Activated CD8-positive, alpha-beta memory T cell treated with anti-CD3 and anti-CD28 coated beads for 24 hours (primary cell): ENCODE data around the gene PCDHAC2.

ENCODE experiments used
- DNase-seq: peaks from one replicate; pipeline ENCODE4 v3.0.0-alpha.2; 2020

The PCDHAC2 gene

DNA sequence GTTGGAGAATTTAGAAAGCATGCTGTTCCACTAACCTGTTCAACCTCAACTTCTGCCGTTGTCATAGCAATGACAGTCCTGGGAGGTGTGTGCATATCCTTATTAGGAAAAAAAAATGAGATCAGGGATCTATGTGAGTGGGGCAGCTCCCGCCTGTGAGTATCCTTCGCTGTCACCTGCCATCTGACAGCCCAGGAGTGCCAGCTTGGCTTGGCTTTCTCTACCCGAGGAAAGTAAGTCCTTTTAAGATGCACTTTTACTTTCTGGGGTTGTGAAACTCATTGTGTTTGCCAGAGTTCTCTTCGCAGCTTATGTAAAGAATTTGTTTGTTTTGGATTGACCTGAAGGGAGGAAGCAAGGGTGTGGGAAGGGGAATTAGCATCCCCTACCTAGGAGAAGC is 21.8 kb downstream of the PCDHAC2 start:
- DNase-seq: no peak

DNA sequence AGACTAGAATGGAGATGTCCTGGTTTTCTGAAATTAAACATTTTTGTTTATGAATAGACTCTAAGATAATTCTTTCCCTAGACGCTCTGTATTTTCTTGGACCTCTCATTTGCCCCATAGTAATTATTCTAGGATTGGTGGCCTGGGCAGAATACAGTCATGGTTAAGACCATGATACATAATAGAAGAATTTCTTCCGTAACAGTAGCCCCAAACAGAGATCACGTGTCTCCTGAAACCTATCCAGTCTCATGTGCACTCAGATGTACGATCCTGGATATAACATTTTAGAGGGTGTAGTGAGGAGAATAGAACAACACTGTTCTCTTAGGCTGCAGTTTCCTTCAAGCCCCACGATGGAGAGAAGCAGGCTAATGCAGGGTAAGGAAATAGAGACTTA is 22.3 kb downstream of the PCDHAC2 start:
- no peak for DNase-seq

DNA sequence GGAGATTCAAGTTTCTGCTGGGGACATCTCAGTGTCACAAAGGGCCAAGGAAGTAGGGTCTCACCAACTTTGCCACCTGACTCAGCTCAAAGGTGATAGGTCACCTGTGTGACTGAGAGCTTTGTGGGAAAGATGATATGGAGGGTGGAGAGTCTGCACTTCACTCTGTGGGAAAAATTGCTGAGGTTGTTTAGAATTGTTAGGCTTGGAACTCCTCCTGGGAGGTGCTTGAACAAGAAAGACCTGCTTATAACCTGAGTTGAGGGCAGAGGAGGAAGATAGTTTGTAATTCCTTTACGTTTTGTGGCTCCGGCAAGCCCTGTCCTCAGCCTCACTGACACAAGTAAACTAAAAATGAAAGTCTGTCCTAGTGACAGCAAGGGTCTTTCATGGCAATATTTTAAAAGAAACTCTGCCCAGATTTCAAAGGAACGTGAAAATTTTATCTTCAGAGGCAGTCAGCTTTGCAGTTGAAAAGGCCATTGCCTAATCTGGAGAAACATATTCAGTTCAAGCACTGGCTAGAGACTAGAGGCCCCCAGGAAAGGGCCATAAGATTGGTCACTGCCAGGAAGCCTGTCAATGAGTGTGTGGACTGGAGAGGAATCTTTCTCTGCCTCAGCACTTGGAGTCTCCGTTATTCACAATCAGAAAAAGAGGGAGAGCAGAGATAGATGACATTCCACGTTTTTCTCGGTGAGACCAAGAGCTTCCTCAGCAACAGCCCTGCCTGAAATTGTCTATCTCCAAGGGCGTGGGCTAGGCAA is 23.2 kb downstream of the PCDHAC2 start:
- DNase-seq: no peak

DNA sequence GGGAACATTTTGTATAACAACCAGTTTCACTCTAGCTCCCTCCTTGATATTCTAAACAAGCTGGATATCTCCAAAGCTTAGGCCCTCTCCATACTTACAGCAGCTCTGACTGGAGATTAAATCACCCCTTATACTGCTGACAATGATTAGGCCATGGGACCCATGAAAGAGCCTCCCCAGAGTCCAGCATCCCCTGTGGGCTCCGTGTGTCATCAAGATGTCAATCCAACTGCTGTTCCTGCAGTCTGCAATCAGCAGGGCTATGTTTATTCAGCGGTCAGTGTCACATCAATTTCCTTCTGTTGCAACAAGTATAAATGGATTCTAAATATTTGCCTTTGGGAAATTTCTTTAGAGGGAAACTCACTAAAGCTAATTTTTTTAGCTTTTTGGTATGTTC is 26.6 kb downstream of the PCDHAC2 start:
- DNase-seq: no peak

DNA sequence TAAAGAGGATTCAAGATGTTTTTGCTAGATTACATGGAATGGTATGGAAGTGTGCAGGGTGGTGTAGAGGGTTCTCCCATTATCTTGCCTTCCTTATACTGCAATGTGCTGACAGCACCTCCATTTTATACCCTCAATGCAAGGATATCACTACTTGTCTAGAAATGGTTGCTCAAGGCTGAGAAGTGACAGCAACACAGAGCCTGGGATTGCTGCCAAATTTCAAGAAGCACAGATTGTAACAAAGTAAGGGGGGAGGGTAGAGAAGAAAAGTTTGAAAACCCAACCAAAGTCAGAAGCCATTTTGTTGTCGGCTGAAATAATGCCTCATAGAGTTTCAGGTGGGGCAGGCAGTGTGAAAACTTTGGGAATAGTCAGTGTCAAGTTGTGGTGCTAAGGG is 29.8 kb downstream of the PCDHAC2 start:
- DNase-seq: no peak

DNA sequence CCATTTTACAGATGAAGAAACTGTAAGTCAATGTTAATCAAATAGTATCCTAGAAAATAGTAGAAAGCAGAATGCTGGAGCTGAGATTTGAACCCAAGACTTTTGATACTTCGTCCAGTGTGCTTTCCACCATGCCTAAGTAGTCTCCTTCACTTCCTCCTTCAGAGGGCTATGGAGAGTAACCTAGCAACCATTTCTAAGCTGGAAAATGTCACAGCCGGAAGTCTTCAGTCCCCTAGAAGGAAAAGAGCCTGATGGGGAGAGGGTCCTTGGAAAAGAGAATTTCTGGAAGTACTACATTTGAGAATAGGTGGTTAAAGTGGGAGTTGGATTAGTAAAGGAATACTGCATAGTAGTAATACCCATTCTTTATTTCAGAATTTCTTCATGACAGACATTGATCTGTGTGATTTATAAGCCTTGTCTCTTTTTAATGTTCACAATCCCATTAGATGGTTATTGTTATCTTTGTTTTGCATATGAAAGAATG is 32.7 kb downstream of the PCDHAC2 start:
- no peak for DNase-seq

DNA sequence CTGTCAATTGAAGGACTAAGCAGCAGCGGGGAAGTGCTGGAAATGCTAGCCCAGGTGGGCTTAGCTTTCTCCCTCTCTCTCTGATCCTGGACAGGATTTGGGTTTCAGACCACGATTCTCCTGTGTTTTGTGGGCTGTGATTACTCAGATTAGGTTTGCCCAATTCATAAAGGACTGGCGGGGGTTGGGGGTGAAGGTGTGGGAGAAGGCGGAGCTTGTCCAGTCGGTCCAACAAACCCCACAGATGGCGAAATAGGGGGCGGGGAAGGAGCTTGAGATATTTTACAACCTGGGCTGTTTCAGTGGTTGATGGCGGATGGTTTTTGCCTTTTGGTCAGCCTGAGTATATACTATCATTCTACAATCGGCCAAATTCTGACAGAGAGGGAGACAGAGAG is 35.2 kb downstream of the PCDHAC2 start:
- DNase-seq: no peak

DNA sequence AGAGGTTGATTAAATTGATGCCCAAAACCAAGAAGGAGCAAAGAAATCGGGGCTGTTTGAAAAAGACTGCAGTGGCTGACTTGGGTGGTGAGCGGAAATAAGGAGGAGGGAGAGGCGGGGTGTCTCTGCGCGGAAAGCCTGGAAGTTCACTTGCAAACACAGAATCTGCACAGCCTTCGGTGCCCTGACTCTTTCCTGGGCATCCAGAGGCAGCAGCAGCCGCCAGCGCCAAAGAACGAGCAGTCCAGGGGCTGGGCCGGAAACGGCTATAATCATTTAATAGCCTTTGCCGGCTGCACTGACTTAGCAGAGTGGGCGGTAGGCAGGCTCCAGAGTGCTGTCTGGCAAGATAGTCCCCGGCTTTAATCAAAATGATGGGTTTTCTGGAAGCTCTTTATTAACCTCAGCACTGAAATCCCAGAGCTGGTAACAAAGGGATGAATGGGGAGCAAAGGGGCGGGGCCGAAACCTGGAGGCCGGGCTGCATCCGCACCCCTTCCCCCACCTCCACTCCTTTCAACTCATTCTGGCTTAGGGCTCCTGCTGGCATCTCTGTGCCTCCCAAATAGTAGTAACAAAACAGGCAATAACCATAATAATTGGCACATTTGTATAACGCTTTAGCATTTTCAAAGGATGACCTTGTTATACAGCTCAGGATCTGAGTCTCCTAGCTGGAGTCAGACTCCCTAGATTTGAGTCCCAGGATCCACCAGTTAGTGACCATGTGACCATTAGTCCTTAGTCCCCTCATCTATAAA is 35.7 kb downstream of the PCDHAC2 start:
- DNase-seq: no peak

DNA sequence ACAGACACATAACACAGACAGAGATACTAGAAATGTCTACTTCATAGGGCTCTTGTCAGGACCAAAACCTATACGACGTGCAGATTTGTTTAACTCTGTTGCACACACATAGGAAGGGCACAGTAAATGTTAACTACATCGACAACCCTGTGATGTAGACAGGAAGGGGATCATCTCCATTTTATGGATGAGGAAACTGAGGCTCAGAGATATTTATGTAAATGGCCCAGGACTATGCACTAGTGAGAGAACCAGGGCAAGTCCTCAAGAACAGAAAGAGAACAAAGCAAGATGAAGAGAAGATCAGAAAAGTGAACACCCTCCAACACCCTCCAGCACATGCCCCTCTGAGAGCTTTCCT is 36.3 kb downstream of the PCDHAC2 start:
- no peak for DNase-seq

DNA sequence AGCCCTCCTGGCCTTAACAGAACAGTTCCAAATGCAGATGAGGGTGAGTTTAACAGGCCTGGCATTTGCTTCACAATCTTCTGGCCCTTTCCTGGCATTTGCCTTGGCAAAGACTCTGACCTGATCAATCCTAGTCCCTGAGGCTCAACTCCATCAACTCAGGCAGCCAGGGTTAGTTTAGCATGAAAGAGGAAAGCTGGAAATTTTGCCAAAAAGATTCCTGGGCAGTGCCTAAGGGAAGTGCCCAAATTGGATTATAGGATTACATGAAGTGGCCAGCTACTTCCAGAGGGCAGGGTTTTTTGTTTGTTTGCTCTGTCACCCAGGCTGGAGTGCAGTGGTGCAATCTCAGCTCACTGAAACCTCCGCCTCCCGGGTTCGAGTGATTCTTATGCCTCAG is 36.8 kb downstream of the PCDHAC2 start:
- DNase-seq: no peak

DNA sequence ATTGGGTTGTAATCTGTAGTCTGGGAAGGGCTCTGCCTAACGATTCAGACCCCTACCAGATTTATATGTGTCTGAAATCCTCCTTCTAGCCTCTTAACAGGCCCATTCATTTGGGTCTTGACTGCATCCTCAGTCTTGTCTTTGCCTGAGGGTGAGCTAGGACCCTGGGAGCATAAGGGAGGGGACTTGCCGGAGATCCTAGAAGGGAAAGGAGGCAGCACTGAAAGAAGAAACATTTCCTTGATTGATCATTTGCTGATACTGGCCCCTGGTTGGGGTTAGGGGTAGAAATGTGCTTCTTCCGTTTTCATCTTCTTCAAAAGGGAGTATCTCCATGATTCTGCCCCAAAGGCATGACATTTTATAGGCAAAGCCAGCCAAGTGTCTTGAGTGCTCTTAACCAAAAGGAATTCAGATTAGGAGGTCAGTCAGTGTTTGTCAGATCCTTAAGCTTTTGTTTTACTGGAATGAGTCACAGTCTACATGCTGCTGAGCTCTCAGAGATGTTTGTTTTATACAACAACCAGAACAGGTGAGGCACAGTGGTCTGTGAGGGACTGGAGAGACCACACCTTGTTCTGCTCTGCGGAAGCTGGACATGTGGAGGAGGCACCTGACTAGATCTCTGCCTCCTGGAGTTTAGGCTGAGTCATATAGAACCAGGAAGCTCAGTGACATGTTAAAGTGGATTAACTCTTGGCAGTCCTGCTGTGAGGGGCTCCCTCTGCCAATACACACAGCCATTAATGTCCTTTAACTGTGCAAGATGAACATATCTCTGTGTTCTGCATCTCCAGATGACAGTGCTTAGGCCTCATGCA is 37.7 kb downstream of the PCDHAC2 start:
- no peak for DNase-seq

DNA sequence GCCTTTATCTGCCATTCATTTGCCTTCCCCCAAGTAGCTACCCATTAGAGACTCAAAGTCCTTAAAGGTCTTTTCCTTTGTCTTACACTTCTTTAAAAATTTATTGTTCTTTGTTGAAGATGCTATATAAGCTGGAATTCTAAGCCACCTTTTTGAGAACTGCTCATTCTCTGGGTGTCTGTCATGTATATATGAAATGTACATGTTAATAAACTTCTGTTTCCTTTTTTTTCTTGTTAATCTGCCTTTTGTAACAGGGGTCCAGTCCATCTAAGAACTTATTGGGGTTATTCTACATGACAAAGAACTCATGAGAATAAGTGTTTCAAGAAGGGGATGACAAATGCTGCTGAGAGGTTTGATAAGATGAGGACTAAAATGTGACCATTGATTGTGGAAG is 41.5 kb downstream of the PCDHAC2 start:
- no peak for DNase-seq

DNA sequence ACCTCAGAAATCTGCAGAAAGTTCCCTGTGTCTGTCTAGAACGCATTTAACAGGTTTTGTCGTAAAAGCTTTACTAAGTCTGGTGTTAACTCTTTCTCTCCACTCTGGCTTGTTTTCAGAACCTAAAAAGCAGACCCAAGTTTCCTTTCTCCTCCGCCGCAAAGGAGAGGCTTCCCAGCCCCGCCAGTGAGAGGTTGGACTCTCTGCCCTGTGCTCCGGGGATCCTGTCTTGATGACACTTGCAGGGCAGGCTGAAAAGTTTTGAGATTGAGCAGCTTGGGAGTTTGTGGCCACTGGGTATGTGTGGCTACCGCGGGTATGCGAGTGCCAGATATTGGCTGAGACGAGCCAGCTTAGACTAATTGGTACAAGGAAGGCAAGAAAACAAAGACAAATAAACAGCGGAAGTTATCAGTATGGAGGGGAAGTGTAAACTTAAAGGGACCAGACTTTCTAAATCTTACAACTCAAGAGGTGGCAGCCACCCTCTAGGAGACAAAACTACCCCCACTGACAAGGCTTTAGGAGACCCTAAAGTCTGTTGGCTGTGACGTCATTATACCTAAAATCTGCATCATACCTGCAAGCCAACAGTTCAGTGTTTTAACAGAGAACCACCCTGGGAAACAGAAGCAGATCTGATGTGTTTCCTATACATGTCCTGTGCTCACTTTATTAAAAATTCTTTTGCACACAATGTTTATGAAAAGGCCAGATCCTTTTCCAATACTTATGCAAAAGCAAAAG is 43.9 kb downstream of the PCDHAC2 start:
- DNase-seq: no peak

DNA sequence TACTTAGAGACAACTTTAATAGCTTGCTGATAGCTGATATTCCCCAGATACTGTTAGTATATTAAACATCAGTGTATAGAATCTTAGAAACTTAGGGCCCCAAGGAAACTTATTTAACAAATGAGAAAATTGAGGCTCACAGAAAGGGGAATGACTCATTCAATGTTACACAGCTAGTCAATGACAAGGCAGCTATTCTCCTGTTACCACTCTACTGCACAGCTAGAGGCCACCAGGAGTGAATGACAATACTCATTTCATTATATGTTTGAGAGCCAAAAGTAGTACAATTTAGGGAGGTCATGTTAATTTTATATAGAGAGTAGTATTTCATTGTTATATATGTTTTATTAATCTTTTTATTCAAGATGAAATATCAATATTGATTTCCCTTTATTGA is 51.7 kb downstream of the PCDHAC2 start:
- no peak for DNase-seq
